SK-N-SH treated with all-trans-retinoic acid at 6 μM for 48 hours (cell line): ENCODE data around the gene C17orf107.
"Not testable (repeated sequence)": the region's sequence is repeated elsewhere in the genome, so short reads cannot be mapped to it uniquely, and the experiment has no call there.

Experiments
- ATAC-seq: fragments of 200-7000 bp; cut with Tn5 transposase; 3 replicates; pipeline ENCODE4 v1.9.1; 2020; ENCODE audit warnings: mild to moderate bottlenecking, moderate library complexity
- BACH2 ChIP-seq: fragments of 250-450 bp; sonication (Bioruptor Pico); IDR thresholded peaks from 2 replicates; pipeline ENCODE4 v1.9.0; 2021; ENCODE audit warnings: mild to moderate bottlenecking, borderline replicate concordance
- CSDC2 ChIP-seq: fragments of 250-450 bp; sonication (Bioruptor Pico); IDR thresholded peaks from 2 replicates; pipeline ENCODE4 v1.5.0; 2020; ENCODE audit warnings: mild to moderate bottlenecking, moderate library complexity
- ESRRG ChIP-seq: fragments of 250-450 bp; sonication (Bioruptor Pico); IDR thresholded peaks from 2 replicates; pipeline ENCODE4 v1.6.1; 2021; ENCODE audit warnings: mild to moderate bottlenecking
- GLIS3 ChIP-seq: fragments of 250-450 bp; sonication (Bioruptor Pico); IDR thresholded peaks from 2 replicates; pipeline ENCODE4 v1.5.0; 2020; ENCODE audit warnings: mild to moderate bottlenecking, moderate library complexity
- ISL1 ChIP-seq: fragments of 250-450 bp; sonication (Bioruptor Pico); IDR thresholded peaks from 2 replicates; pipeline ENCODE4 v2.1.2; 2022; ENCODE audit warnings: mild to moderate bottlenecking, moderate library complexity
- PATZ1 ChIP-seq: fragments of 250-450 bp; sonication (Bioruptor Pico); IDR thresholded peaks from 2 replicates; pipeline ENCODE4 v1.8.0; 2020; ENCODE audit warnings: mild to moderate bottlenecking, moderate library complexity, borderline replicate concordance
- PPARA ChIP-seq: fragments of 250-450 bp; sonication (Bioruptor Pico); IDR thresholded peaks from 2 replicates; pipeline ENCODE4 v1.5.0; 2020; ENCODE audit warnings: mild to moderate bottlenecking, borderline replicate concordance
- RARB ChIP-seq: fragments of 250-450 bp; sonication (Bioruptor Pico); IDR thresholded peaks from 2 replicates; pipeline ENCODE4 v1.8.0; 2021; ENCODE audit warnings: mild to moderate bottlenecking, moderate library complexity
- TCF4 ChIP-seq: fragments of 250-450 bp; sonication (Bioruptor Pico); IDR thresholded peaks from 2 replicates; pipeline ENCODE4 v1.8.0; 2021; ENCODE audit warnings: mild to moderate bottlenecking, moderate library complexity, borderline replicate concordance
- TOX ChIP-seq: fragments of 250-450 bp; sonication (Bioruptor Pico); IDR thresholded peaks from 2 replicates; pipeline ENCODE4 v1.8.0; 2021; ENCODE audit warnings: mild to moderate bottlenecking, moderate library complexity, borderline replicate concordance
- ZC3H10 ChIP-seq: fragments of 250-450 bp; sonication (Bioruptor Pico); IDR thresholded peaks from 2 replicates; pipeline ENCODE4 v1.5.1; 2021; ENCODE audit warnings: mild to moderate bottlenecking, moderate library complexity
- ZFP3 ChIP-seq: fragments of 250-450 bp; sonication (Bioruptor Pico); IDR thresholded peaks from 2 replicates; pipeline ENCODE4 v1.5.0; 2020; ENCODE audit warnings: mild to moderate bottlenecking, moderate library complexity
- ZFP30 ChIP-seq: fragments of 450-650 bp; formaldehyde crosslinking; IDR thresholded peaks from 2 replicates; pipeline ENCODE4 v1.5.0; 2022; ENCODE audit warnings: mild to moderate bottlenecking, moderate library complexity
- ZNF565 ChIP-seq: fragments of 450-650 bp; formaldehyde crosslinking; conservative IDR thresholded peaks from 2 replicates; pipeline ENCODE4 v1.5.0; 2020; ENCODE audit warnings: low read depth, mild to moderate bottlenecking, moderate library complexity
- ZNF70 ChIP-seq: fragments of 450-650 bp; formaldehyde crosslinking; IDR thresholded peaks from 2 replicates; pipeline ENCODE4 v1.5.0; 2020; ENCODE audit warnings: mild to moderate bottlenecking, moderate library complexity
- ZNF8 ChIP-seq: fragments of 450-650 bp; formaldehyde crosslinking; IDR thresholded peaks from 2 replicates; pipeline ENCODE4 v1.5.0; 2020; ENCODE audit warnings: mild to moderate bottlenecking, moderate library complexity
- TF ChIP-seq, protein P1 (sequence below): fragments of 250-450 bp; sonication (Bioruptor Pico); IDR thresholded peaks from 2 replicates; pipeline ENCODE4 v1.5.1; 2020; ENCODE audit warnings: low read depth, mild to moderate bottlenecking, moderate library complexity
- TF ChIP-seq, protein P2 (sequence below): fragments of 250-450 bp; sonication (Bioruptor Pico); IDR thresholded peaks from 2 replicates; pipeline ENCODE4 v1.5.1; 2021; ENCODE audit warnings: mild to moderate bottlenecking, moderate library complexity
- TF ChIP-seq, protein P3 (sequence below): fragments of 250-450 bp; sonication (Bioruptor Pico); IDR thresholded peaks from 2 replicates; pipeline ENCODE4 v1.8.0; 2021; ENCODE audit warnings: low read depth, mild to moderate bottlenecking, moderate library complexity, borderline replicate concordance

C17orf107 gene

GRCh38 chr17:4863321-4863720 lies 36.0 kb upstream of the C17orf107 start:
- no peak for ATAC-seq
- no peak for TF ChIP-seq CSDC2
- TF ChIP-seq ZC3H10, result no peak
- no peak for TF ChIP-seq ZFP30 (CRISPR knock-in tag)
- no peak for TF ChIP-seq PPARA
- TF ChIP-seq, protein P1, sequence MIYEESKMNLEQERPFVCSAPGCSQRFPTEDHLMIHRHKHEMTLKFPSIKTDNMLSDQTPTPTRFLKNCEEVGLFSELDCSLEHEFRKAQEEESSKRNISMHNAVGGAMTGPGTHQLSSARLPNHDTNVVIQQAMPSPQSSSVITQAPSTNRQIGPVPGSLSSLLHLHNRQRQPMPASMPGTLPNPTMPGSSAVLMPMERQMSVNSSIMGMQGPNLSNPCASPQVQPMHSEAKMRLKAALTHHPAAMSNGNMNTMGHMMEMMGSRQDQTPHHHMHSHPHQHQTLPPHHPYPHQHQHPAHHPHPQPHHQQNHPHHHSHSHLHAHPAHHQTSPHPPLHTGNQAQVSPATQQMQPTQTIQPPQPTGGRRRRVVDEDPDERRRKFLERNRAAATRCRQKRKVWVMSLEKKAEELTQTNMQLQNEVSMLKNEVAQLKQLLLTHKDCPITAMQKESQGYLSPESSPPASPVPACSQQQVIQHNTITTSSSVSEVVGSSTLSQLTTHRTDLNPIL, result no peak
- TF ChIP-seq TOX (CRISPR knock-in tag), result no peak
- TF ChIP-seq RARB (CRISPR knock-in tag), result no peak
- TF ChIP-seq GLIS3, result no peak
- TF ChIP-seq, all 23 proteins: peak for 0

DNA sequence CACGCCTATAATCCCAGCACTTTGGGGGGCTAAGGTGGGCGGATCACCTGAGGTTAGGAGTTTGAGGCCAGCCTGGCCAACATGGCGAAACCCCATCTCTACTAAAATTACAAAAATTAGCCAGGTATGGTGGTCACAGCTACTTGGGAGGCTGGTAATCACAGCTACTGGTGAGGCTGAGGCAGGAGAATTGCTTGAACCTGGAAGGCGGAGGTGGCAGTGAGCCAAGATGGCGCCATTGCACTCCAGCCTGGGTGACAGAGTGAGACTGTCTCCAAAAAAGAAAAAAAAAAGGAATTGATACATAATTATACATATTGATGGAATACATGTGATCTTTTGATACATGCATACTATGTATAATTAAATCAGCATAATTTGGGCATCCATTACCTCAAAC lies 31.8 kb upstream of the C17orf107 start:
- not testable (repeated sequence) for ATAC-seq

- ATAC-seq, result not testable (repeated sequence)
Measured at GRCh38 chr17:4869058-4869998, 30.0 kb upstream of the C17orf107 start.

DNA sequence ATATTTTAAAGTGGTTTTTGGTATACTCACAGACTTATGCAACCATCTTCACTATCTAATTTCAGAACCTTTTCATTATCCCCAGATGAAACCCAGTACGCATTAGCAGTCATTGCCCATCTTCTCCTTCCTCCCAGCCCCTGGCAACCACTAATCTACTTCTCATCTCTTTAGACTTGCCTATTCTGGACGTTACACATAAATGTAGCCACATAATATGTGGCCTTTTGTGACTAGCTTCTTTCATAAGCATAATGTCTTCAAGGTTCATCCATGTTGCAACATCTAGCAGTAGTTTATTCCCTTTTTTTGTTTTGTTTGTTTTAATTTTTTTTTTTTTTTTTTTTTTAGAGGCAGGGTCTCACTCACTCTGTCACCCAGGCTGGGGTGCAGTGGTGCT lies 28.5 kb upstream of the C17orf107 start:
- no peak for ATAC-seq
- no peak for TF ChIP-seq ZNF8 (CRISPR knock-in tag)
- TF ChIP-seq ZFP3 (CRISPR knock-in tag), result no peak
- TF ChIP-seq CSDC2, result no peak
- TF ChIP-seq ISL1 (CRISPR knock-in tag), result no peak
- no peak for TF ChIP-seq TCF4 (CRISPR knock-in tag)

DNA sequence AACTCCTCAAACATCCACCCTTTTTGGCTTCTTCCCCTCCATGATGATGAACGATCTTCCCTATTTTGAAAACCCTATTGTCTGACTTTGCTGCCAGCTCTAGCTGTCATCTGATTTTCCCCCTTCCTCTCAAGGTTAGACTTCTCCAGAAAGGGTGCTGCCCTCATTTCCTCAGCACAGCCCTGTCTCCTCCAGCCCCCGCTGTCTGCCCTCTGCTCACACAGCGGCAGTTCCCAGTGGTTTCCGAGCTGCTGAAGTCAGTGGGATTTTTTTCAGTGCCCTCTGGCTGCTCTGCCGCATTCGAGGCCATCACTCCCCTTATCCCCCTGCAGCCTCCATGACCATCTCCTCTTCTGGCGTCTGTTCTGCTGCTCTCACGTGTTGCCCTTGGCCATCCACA lies 26.6 kb upstream of the C17orf107 start:
- no peak for ATAC-seq
- TF ChIP-seq PATZ1 (CRISPR knock-in tag) (no peak), PPARA (no peak), GLIS3 (no peak), ZNF70 (no peak), ZC3H10 (no peak), RARB (CRISPR knock-in tag) (no peak), ZFP30 (CRISPR knock-in tag) (no peak), ZNF565 (CRISPR knock-in tag) (no peak), ISL1 (CRISPR knock-in tag) (no peak), BACH2 (no peak), TCF4 (CRISPR knock-in tag) (no peak), ESRRG (CRISPR knock-in tag) (no peak)
- TF ChIP-seq, protein P2, sequence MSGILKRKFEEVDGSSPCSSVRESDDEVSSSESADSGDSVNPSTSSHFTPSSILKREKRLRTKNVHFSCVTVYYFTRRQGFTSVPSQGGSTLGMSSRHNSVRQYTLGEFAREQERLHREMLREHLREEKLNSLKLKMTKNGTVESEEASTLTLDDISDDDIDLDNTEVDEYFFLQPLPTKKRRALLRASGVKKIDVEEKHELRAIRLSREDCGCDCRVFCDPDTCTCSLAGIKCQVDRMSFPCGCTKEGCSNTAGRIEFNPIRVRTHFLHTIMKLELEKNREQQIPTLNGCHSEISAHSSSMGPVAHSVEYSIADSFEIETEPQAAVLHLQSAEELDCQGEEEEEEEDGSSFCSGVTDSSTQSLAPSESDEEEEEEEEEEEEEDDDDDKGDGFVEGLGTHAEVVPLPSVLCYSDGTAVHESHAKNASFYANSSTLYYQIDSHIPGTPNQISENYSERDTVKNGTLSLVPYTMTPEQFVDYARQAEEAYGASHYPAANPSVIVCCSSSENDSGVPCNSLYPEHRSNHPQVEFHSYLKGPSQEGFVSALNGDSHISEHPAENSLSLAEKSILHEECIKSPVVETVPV (CRISPR knock-in tag), result no peak
- TF ChIP-seq, protein P3, sequence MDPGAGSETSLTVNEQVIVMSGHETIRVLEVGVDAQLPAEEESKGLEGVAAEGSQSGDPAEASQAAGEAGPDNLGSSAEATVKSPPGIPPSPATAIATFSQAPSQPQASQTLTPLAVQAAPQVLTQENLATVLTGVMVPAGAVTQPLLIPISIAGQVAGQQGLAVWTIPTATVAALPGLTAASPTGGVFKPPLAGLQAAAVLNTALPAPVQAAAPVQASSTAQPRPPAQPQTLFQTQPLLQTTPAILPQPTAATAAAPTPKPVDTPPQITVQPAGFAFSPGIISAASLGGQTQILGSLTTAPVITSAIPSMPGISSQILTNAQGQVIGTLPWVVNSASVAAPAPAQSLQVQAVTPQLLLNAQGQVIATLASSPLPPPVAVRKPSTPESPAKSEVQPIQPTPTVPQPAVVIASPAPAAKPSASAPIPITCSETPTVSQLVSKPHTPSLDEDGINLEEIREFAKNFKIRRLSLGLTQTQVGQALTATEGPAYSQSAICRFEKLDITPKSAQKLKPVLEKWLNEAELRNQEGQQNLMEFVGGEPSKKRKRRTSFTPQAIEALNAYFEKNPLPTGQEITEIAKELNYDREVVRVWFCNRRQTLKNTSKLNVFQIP, result no peak
- TF ChIP-seq, protein P1, result no peak
